ENCODE data around the gene SMTNL1.

GRCh38 chr11:57527056-57527631, 10.3 kb upstream of the SMTNL1 start:
- TF ChIP-seq CTCF (IDR thresholded peaks at IDR 0.05) (peak; percentile 89 to 92 (median 91)), POLR2AphosphoS5 (IDR thresholded peaks at IDR 0.05) (no peak), POLR2A (IDR thresholded peaks at IDR 0.05) (no peak), EP300 (IDR thresholded peaks at IDR 0.05; ENCODE audit: low read depth) (no peak)
